Measurements from ENCODE around the gene IFT122.

- no peak for TF ChIP-seq YY1 (IDR thresholded peaks at IDR 0.05; ENCODE audit: insufficient read depth, insufficient read length)
- TF ChIP-seq ZNF274 (IDR thresholded peaks at IDR 0.05; ENCODE audit: low read depth, low read length): no peak
Observed at GRCh38 chr3:129432036-129432435, 8.0 kb upstream of the IFT122 start.

All from NT2/D1 (cell line).